ENCODE results near the gene SPTY2D1.
"Not testable (repeated sequence)": the region's sequence is repeated elsewhere in the genome, so short reads cannot be mapped to it uniquely, and the experiment has no call there.

Gene SPTY2D1

DNA sequence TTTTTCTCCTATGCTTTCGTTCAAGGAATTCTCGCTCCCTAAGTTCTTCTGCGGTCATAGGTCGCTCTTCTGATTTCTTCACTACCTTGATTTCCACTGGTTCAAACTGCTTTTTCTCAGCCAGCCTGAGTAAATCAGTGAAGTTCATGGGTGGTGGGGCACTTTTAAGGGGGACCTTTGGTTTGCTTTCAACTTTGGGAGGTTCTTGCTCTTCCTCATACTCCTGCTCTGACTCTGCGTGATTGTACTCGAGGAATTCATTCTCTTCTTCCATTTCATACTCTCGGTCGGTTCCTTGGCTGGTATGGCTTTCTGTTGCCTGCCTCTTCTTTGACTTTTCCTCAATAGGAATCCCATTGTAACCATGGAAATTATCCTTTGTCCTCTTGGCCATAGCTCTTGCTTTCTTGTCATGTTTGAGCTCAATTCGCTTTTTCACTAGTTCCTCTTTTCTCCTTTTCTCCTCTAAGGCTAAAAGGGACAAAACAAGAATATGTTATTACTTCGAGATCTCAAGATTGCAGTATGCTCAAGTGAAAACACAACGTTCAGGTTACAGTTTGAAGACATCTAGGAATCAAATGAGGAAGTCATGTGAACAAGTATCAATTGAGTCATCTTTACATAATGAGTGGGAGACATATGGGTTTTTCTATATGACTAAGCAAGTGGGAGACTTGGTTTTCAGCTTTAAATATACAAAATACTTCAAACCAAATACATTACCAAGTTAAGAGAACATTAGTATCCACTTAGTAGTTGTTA is 18.3 kb downstream of the SPTY2D1 start:
- no peak for DNase-seq

- no peak for DNase-seq
These were observed 19.5 kb downstream of the SPTY2D1 start for GRCh38 chr11:18614667-18615066.

DNA sequence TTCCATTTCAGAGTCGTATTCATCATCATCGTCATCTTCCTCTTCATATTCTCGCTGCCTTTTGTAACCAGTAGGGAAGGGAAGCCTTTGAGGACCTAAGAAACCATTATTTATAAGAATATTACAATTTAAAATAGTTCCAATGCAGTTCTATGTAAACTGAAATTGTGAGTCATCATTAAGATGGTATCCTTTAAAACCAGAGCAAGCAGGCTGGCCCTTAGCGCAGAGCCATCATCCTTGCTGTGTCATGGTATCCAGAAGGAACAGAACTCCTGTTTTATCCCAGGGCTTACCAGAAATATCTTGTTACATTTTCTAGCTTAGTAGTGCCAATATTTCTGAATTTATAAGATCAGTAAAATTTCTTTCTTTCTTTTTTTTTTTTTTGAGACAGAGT is 21.7 kb downstream of the SPTY2D1 start:
- no peak for DNase-seq

DNA sequence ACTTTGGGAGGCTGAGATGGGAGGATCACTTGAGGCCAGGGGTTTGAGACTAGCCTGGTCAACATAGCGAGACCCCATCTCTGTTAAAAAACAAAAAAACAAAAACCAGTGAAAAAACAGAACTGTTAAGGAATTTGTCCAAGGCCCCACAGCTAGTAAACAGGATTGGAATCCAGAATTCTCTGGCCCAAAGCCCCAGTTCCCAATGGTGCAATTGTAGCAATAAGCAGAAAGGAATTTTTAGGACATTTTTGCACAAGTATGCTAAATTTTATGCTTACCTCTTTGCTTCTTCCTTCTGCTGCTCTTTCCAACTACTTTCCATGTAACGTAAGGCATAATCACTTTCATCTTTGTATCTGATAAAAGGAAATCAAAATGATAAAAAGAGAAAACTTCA is 22.9 kb downstream of the SPTY2D1 start:
- no peak for DNase-seq

GRCh38 chr11:18608376-18608775 is 25.8 kb downstream of the SPTY2D1 start:
- no peak for DNase-seq

- DNase-seq: no peak
These were observed 33.1 kb downstream of the SPTY2D1 start for GRCh38 chr11:18600915-18601569.

GRCh38 chr11:18599739-18600230 is 34.4 kb downstream of the SPTY2D1 start, which contains the start of gene MISFA:
Gene MISFA (plus strand): TSS chr11:18599789. CDS start chr11:18599929, 140 bp downstream.
- DNase-seq: no peak

- no peak for DNase-seq
These were observed 39.0 kb downstream of the SPTY2D1 start for GRCh38 chr11:18594999-18595749.

DNA sequence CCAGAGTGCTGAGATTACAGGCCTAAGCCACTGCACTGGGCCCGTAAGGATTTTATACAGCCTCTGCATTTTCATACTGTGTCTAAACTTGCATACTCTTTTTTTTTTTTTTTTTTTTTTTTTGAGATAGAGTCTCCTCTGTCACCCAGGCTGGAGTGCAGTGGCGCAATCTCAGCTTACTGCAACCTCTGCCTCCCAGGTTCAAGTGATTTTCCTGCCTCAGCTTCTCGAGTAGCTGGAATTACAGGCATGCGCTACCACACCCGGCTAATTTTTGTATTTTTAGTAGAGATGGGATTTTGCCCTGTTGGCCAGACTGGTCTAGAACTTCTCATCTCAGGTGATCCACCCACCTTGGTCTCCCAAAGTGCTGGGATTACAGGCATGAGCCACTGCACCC is 40.1 kb downstream of the SPTY2D1 start:
- not testable (repeated sequence) for DNase-seq

- DNase-seq: peak; percentile 13
These were observed 43.6 kb downstream of the SPTY2D1 start for GRCh38 chr11:18590571-18590970.

- DNase-seq: peak; percentile 79
These were observed 45.6 kb downstream of the SPTY2D1 start, which contains the start of gene UEVLD for GRCh38 chr11:18588297-18589252. Gene UEVLD (minus strand): TSS chr11:18588734. CDS start chr11:18588654, 80 bp downstream.

- DNase-seq: no peak
These were observed 52.3 kb downstream of the SPTY2D1 start for GRCh38 chr11:18581825-18582224.

DNA sequence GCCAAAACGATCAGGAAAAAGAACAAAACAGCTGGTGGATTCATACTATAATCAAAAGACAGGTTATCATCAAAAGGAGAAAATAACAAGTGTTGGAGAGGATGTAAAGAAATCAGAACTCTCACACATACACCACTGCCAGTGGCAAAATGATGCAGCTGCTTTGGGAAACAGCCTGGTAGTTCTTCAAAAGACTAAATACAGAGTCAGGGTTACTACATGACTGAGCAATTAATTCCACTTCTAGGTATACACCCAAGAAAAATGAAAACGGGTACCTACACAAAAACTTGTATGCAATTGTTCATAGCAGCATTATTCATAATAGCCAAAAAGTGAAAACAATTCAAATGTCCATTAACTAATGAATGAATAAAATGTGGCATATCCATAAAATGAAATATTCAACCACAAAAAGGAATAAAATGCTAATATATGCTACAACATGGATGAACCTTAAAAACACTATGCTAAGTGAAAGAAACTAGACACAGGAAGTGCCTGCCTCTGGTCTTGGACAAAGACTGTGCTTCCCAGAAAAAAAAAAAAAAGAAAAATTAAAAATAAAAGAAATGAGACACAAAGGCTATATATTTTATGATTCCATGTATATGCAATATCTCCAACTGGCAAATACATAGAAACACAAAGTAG is 53.9 kb downstream of the SPTY2D1 start:
- no peak for DNase-seq

GRCh38 chr11:18578975-18579598 is 55.1 kb downstream of the SPTY2D1 start:
- DNase-seq: peak; percentile 27

GRCh38 chr11:18575361-18575760 is 58.8 kb downstream of the SPTY2D1 start:
- DNase-seq: no peak

DNA sequence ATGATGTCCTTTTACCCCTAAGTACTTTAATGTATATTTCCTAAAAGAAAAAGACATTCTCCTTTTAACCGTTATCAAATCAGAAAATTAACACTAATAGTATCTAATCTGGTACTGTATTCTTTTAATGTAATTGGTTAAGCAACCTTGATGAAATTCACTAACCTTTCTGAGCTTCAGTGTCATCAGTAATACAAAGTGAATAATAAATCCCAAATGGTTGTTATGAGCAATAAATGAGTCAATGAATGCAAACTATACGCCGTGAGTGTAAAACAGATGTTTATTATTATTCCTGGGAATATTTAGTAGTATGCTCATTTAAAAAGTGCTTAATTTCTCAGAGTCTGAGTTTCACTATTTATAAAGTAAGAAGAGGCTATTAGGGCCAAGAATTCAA is 67.1 kb downstream of the SPTY2D1 start:
- DNase-seq: no peak

DNA sequence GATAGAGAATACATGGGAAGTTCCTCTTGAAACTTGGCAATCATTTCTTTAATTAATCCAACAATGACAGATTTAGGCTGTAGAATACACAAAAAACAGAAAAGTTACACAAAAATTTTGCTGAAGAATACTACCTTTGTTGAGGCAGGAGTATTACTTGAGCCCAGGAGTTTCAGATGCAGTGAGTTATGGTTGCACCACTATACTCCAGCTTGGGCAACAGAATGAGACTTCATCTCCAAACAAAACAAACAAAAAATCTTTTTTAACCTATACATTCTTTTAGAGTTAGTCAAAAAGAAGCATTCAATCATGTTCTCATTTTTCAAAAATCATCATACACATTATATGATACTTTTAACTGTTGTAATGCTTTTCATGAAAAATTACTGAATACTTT is 67.7 kb downstream of the SPTY2D1 start:
- no peak for DNase-seq

- no peak for DNase-seq
These were observed 70.0 kb downstream of the SPTY2D1 start for GRCh38 chr11:18564149-18564548.

- no peak for DNase-seq
These were observed 70.9 kb downstream of the SPTY2D1 start for GRCh38 chr11:18563090-18563730.
